Epithelial cell of prostate (primary cell): Measurements from ENCODE around the gene HSF4.

Experiments used
- DNase-seq: peaks from one replicate; pipeline ENCODE4 v3.0.0-alpha.2; 2011; ENCODE audit warnings: low read depth, low spot score
- H3K27ac ChIP-seq: fragments of 450-650 bp; 2 replicates; pipeline ENCODE4 v1.5.1; 2017; ENCODE audit warnings: mild to moderate bottlenecking

Gene HSF4

DNA sequence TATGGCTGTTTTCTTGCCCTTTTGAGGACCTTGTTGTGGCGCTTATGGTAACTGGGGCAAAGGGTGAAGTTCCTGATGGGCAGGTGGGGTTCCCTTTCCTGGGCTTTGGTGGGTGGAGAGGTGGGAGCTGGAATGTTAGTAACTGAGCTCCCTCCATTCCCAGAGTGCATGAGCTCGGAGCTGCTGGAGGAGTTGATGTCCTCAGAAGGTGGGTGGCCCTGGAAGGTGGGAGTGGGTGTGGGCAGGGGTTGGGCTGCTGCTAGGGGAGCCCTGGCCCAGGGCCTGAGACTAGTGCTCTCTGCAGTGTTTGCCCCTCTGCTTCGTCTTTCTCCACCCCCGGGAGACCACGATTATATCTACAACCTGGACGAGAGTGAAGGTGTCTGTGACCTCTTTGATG is 33.2 kb downstream of the HSF4 start:
- peak overlapping the region; percentile 81 for H3K27ac ChIP-seq
- DNase-seq, result no peak

DNA sequence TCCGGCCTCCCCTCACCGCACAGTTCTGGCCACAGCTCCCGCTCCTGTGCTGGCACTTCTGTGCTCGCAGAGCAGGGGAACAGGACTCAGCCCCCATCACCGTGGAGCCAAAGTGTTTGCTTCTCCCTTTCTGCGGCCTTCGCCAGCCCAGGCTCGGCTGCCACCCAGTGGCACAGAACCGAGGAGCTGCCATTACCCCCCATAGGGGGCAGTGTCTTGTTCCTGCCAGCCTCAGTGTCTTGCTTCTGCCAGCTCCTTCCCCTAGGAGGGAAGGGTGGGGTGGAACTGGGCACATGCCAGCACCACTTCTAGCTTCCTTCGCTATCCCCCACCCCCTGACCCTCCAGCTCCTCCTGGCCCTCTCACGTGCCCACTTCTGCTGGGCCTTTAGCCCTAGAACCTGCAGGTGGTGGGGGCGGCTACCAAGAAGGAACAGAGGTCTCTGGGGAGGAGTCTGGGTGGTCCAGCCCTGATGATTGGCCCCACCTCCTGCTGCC is 33.7 kb downstream of the HSF4 start:
- H3K27ac ChIP-seq, result peak overlapping the region; percentile 81
- DNase-seq, result peak; percentile 36

DNA sequence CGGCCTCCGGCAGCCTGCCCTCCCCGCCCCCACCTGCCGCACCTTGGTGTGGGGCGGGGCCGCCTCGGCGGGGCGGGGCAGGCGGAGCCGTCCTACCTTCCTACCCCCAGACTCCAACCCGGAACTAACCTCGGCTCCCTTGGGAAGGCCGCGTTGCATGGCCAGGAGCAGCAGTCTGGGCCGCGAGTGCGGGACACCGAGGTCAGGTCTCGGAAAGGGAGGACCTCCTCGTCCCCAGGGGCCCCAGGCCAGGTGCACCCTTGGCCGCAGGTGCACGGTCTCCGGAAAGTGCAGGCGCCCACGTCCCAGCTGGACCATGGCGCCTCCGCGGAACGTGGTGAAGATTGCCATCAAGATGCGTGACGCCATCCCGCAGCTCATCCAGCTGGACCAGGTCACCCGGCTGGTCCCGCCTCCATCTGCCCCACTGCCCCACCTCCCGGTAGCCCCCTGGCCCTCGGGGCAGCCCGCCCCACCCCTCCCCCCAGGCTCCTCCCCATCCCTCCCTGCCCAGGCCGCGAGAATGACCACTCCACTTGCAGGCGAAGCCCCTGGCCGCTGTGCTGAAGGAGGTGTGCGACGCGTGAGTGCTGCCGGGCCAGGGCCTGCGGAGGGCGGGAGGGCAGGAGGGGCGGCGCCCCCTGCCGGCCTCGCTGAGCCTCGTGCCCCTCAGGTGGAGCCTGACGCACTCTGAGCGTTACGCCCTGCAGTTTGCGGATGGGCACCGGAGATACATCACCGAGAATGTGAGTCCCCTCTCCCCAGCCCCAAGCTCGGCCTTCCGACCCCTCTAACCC is 34.7 kb downstream of the HSF4 start, which contains the start of gene ELMO3:
Gene ELMO3 (plus strand): TSS at position 121 of the 797 bp plus-strand sequence. CDS start 196 bp downstream, at position 317.
- DNase-seq, result no peak
- H3K27ac ChIP-seq, result peak within 1 kb of the TSS; percentile 81

DNA sequence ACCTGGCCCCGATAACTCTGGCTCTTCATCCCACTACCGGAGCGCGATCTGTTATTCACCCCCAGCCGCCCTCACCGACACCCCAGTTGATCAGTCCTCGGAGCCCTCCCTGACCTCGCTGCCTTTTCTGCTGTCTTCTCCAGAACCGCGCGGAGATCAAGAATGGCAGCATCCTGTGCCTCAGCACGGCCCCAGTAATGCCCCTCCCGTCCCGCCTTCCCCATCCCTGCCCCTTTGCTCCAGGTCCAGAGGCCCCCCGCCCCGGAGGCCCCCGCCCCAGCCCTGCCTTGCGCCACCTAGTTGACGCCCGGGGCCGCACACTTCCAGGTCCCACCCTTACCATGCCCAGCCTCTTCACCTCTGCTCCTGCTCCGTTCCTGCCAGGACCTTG is 35.3 kb downstream of the HSF4 start:
- peak overlapping the region; percentile 81 for H3K27ac ChIP-seq
- no peak for DNase-seq

DNA sequence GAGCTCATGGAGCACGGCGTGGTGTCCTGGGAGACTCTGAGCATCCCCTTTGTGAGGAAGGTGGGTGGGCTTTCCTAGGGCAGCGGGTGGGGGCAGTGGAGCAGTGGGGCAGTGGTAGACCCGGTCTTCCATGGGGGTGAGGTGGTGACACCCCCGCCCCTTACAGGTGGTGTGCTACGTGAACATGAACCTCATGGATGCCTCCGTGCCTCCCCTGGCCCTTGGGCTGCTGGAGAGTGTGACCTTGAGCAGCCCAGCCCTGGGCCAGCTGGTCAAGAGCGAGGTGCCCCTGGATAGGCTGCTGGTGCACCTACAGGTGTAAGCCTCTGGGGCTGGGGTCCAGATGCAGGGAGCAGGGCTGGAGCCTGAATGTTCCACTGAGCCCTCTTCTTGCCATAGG is 35.9 kb downstream of the HSF4 start:
- no peak for DNase-seq
- H3K27ac ChIP-seq, result no peak overlapping the region

DNA sequence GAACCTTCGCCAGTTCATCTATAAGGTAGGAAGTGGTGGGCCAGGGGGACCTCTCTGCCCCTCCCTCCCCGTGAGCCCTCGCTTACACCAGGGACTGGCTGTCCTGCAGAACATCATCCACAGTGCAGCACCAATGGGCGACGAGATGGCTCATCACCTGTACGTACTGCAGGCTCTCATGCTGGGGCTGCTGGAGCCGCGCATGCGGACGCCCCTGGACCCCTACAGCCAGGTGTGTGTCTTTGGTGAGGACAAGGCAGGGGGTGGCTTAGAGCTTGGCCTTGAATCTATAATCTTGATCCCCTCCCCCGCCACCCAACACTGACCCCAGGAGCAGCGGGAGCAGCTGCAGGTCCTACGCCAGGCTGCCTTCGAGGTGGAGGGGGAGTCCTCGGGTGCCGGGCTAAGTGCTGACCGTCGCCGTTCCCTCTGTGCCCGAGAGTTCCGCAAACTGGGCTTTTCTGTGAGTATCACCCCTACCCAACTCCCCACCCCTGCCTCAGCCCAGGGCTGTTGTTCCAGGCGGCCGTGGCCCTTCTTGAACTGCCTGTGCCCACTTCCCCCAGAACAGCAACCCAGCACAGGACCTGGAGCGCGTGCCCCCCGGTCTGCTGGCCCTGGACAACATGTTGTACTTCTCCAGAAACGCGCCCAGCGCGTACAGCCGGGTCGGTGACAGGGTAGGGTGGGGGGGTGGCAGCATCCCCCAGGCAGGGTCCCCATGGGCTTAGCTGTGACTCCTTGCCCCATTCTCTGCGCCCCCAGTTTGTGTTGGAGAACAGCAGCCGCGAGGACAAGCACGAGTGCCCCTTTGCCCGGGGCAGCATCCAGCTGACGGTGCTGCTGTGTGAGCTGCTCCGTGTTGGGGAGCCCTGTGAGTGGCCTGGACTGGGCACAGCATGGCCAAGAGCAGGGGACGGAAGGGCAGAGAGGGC is 37.1 kb downstream of the HSF4 start:
- no peak overlapping the region for H3K27ac ChIP-seq
- DNase-seq, result no peak

DNA sequence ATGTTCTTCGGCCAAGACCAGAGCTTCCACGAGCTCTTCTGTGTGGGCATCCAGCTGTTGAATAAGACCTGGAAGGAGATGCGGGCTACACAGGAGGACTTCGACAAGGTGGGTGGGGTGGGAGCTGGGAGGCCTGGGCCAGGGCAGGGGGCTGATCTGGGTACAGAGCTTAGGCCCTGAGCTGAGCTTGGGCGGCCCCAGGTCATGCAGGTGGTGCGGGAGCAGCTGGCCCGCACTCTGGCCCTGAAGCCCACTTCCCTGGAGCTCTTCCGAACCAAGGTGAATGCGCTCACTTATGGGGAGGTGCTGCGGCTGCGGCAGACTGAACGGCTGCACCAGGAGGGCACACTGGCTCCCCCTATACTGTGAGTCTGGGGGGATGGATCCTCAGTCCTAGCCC is 37.9 kb downstream of the HSF4 start:
- DNase-seq, result no peak
- no peak overlapping the region for H3K27ac ChIP-seq

DNA sequence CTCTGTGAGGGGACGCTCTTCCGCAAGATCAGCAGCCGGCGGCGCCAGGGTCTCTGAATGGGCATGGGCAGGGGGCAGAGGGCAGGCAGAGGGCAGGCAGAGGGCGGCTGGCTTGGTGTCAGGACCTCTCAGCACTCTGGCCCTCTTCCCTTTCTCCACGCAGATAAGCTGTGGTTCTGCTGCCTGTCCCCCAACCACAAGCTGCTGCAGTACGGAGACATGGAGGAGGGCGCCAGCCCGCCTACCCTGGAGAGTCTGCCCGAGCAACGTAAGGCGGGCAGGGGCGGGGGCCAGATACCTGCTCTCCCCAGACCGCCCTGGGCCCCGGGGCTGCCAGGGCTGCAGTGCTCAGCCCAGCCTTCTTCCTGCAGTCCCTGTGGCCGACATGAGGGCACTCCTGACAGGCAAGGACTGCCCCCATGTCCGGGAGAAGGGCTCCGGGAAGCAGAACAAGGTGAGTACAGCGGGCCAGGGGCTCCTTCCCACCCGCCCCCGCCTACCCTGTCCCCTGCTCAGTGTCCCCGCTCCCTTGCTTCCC is 38.5 kb downstream of the HSF4 start:
- DNase-seq, result no peak
- H3K27ac ChIP-seq, result no peak overlapping the region

DNA sequence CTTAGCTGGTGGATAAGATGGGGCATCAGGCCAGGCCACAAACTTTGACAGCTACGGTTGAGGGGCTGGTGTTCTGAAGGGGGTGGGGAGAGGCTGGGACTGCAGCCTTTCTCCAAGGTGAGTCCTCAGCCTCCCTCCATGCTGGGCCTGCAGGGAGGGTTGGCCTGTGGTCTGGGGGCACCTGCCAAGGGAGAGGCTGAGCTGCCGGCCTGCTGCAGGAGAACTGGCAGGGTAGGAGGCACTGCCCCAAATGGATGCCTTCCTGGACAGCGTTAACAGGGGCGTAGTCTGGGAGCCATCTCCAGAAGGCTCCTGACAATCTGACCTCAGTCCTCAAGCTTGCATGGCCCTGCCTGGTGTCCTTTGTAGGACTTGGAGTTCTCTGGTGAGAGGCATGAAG is 39.5 kb downstream of the HSF4 start:
- DNase-seq, result no peak
- no peak overlapping the region for H3K27ac ChIP-seq

DNA sequence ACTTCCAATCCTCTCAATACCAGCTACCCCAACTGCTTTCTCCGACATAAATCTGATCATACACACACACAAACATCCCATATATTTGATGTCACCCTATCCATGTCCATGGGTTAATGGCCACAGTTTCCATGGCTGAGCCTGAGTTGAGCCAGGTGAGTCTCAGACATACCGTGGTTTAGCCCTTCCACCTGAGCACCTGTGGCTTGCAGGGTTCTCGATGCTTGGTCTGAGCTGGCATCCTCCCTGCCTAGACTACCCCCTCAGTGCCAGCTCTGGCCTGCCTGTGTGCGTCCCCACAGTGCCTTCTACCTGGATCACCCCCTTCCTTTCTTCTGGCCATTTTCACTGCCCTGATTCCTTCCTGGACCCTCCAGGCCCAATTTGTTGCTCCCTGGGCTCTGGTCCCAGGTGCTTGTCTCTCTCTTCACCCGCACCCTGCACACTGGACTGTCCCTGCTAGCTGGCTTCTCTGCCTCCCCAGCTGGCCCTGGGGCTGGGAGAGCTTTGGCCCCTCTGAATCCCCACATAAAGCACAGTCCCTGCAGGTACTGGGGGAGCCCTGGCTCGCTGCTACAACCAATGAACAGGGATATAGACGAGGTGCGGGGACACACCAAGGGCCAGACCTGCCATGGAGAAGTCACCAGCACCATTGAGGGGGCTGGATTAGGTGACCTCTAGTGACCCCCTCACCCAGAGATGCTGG is 41.7 kb downstream of the HSF4 start:
- peak overlapping the region; percentile 70 for H3K27ac ChIP-seq
- no peak for DNase-seq

DNA sequence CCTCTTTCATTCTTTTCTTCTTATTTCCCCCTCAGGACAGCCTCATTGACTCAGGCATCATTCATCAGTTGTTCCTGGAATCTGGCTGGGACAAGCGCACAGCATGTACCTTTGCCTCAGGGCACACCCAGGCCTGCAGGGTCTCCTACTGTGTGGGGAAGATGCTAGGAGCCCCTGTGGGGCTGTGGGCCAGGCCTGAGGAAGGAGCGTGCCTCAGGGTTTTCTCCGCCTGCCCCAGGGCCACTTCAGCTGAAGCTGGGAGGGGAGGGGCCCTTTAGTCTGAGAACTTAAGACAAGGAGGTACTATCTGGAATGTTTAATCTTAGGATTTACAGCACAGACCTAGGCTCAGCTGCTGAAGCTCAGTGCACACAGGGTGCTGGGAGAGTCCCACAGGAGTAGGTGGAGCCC is 42.3 kb downstream of the HSF4 start:
- peak overlapping the region; percentile 70 for H3K27ac ChIP-seq
- no peak for DNase-seq

DNA sequence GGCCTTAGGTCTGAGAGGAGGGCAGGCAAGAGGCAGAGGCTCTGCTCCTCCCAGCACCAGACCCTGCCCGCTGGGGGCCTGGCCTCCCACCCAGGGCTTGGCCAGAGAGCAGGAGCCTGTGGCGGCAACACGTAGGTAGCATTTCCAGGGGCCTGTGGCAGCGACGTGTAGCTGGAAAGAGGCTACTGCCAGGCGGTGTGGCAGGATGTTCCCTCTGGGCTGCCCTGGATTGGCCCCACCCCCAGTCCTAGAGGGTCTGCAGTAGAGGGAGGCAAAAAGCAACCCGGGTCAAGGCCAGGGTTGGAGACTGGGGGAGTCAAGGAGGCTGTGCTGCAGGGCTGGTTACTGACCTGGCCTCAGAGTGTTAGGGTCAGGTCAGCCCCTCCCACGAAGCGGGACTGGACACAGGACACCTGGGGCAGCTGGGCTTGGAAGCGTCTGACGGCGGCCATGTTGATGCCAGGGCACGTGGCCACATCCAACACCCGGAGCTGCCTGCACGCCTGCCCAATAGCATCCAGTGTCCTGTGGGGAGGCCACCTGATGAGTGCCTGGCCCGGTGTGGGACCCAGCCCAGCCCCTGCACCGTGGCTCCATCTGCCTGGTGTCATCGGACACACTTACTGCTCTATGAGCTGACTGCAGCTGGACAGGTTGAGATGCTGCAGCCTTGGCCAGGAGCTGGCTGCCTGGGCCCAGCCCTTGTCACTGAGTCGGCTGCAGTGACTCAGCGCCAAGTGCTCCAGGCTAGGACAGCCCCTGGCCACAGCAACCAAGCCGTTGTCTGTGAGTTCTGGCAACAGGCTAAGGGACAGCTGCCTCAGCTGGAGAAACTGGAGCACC is 42.9 kb downstream of the HSF4 start:
- DNase-seq, result no peak
- H3K27ac ChIP-seq, result peak overlapping the region; percentile 70

DNA sequence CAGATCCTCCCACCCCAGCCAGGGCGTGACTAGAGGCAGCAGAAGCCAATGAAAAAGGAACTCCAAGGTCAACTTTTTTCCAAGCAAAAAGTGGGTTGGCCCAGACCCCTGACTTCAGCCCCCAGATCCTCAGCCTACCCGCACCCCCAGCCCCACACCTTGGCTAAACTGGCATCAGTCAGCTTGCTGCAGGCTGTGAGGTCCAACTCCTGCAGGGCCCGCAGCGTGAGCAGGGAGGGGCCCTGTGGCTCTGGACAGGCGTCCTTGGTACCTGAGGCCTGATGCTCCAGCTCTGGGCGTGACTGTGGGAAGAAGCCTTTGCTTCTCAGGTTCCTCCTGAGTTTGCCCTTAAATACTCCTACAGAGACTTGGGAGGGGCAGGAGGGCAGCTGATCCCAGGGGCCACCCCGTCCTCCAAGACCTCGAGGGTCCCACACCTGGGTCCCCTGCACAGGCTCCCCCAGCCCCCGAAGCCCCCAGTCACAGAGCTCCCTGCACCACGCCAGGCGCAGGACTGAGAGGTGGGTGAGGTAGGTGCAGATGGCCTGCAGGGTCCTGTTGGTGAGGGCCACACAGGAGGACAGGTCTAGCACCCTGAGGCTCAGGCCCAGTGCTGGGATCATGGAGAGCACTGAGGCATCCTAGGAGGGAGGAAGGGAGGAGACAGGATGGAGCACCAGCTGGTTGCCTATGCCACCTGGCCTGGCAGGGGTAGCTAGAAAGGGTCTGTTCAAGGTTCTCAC is 43.8 kb downstream of the HSF4 start:
- no peak for DNase-seq

DNA sequence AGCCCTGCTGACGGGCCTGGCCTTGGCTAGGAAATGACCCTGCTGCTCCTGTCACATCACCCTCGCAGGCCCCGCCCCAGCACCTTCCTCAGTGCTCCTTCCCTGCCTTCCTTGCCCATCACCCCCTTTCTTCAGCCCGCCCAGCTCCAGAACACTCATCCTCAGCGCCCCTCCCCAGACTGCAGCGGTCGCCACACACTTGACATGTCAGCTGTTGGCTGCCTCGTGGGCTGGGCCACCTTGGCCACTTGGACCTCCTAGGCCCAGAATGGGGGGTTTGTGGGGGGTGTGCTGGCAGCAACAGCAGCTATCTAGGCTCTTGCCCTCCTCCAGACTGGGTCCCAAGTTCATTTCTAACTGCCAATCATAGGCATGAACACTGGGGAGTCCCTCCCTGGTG is 45.0 kb downstream of the HSF4 start:
- no peak overlapping the region for H3K27ac ChIP-seq
- DNase-seq, result no peak

More for the DNA sequence above, 43.8 kb downstream of the HSF4 start:
- H3K27ac ChIP-seq, result peak overlapping the region; percentile 70

DNA sequence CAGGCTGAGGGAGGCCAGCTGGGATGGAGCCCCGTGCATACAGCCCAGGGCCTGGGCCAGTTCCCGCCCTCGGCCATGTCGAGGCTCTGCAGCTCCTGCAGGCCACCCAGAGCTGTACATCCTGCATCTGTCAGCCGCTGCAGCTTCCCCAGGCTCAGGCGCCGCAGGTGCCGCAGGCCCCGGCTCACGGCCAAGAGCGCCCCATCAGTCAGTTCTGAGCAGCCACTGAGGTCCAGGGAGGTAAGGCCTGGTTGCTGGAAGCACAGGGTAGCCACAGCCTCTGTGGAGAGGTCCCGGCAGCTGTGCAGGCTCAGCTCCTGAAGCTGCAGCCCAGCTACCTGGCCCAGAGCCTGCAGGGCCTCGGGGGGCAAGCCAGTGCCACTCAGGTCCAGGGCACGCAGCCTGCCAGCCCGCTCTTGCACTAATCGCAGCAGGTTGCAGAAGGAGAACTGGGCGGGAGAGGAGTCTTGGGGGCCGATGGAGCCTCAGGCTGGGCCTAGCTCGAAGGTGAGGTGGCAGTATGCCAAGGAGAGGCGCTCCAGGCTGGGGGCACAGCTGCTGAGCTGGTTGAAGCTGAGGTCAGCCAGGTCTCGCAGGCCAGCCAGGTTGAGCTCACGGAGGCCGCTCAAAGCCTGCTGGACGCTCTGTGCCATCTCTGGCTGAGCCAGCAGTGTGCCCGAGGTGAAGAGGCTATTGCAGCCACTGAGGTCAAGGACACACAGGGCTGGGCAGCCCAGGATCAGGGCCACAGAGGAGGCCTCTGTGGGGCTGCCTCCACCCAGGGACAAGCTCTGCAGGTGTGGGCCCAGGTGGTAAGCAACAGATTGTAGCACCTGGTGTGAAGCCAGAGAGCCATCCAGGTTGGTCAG is 45.8 kb downstream of the HSF4 start:
- DNase-seq, result no peak
- H3K27ac ChIP-seq, result no peak overlapping the region

DNA sequence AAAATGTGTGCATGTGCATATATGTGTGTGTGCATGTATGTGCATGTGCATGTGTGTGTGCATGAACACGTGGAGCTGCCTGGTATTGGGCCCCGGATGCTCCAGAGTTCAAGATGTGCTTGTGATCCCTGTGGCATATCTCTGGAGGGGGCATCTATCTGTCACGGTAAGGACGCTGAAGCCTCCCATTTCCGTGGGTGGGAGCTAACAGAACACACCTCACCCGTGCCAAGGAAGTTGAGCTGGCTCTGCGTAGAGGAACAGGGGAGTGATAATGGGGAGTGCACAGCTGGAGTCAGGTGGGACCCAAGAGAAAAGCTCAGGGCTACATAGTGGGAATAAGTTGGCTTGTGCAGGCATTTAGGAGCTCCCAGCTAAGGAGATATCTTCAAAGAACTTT is 47.1 kb downstream of the HSF4 start:
- DNase-seq, result no peak
- H3K27ac ChIP-seq, result no peak overlapping the region

DNA sequence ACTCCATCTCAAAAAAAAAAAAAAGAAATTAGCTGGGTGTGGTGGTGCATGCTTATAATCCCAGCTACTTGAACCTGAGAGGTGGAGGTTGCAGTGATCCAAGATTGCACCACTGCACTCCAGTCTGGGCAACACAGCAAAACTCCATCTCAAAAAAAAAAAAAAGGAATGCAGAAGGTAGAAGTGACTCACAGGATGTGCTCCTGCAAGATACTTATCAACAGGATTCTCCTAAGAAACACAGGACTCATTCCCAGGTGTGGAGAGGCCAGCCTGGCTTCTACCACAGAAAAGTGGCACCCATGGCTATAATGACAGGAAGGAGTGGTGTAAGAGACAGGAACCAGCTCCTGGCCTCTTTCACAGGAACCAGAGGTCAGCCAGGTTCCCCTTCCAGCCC is 48.2 kb downstream of the HSF4 start:
- H3K27ac ChIP-seq, result peak overlapping the region; percentile 81
- DNase-seq, result no peak
